Heart left ventricle (tissue), 16 donors: ENCODE data around the gene SLC25A3. TPM values are rescaled to one million over a fixed set of nuclear protein-coding genes. Genes with fewer than 3 reads are reported as not detected.

ENCODE experiments used
- ATAC-seq, 4 donors: fragments of 200-7000 bp; cut with Tn5 transposase; one replicate each; pipeline ENCODE4 v1.9.1; 2020 to 2022; ENCODE audit warnings: moderate library complexity in 4 of 4, mild to moderate bottlenecking in 3 of 4, moderate number of reproducible peaks in 1 of 4
- DNase-seq, 5 donors: peaks; one replicate each; pipeline ENCODE4 v3.0.0-alpha.2; 2020
- H3K27ac ChIP-seq, 12 donors: fragments of 200-600 bp; sonication (generic) in 4 of 12; one replicate each; pipeline versions ENCODE4 v1.5.0 to v1.8.0; 2016 to 2022; ENCODE audit warnings: mild to moderate bottlenecking in 2 of 12
- H3K27me3 ChIP-seq, 9 donors: fragments of 200-600 bp; sonication (generic) in 2 of 9; one replicate each; pipeline versions ENCODE4 v1.5.1 to v1.8.0; 2016 to 2022; ENCODE audit warnings: mild to moderate bottlenecking in 3 of 9
- H3K36me3 ChIP-seq, 9 donors: fragments of 200-600 bp; sonication (generic) in 2 of 9; one replicate each; pipeline versions ENCODE4 v1.5.0 to v1.8.0; 2018 to 2022; ENCODE audit warnings: mild to moderate bottlenecking in 2 of 9
- H3K4me1 ChIP-seq, 12 donors: fragments of 200-600 bp; sonication (generic) in 4 of 12; one replicate each; pipeline versions ENCODE4 v1.5.0 to v1.8.0; 2016 to 2022; ENCODE audit warnings: mild to moderate bottlenecking in 3 of 12
- H3K4me3 ChIP-seq, 12 donors: fragments of 200-600 bp; sonication (generic) in 4 of 12; one replicate each; pipeline versions ENCODE4 v1.5.0 to v1.8.0; 2017 to 2022; ENCODE audit warnings: mild to moderate bottlenecking in 9 of 12, moderate library complexity in 4 of 12
- H3K9me3 ChIP-seq, 12 donors: fragments of 200-600 bp; sonication (generic) in 4 of 12; one replicate each; pipeline versions ENCODE4 v1.5.0 to v1.8.0; 2016 to 2022; ENCODE audit warnings: mild to moderate bottlenecking in 1 of 12
- POLR2A ChIP-seq, 2 donors: fragments of 450-650 bp; IDR thresholded peaks; one replicate each; pipeline ENCODE4 v1.6.1; 2017; ENCODE audit warnings: antibody characterized with exemption in 2 of 2, mild to moderate bottlenecking in 2 of 2, moderate library complexity in 2 of 2
- WGBS, 4 donors: extraction: QIAGEN DNeasy Blood & Tissue Kit in 2 of 4; methylation state at CpG; one replicate each; pipeline versions ENCODE4 v1.1.5 to v1.1.7; 2013 to 2018; 5-methylcytosine and 5-hydroxymethylcytosine counted together
- intact Hi-C, 10 donors: fragments of 100-400 bp; cut with DNase I; formaldehyde crosslinking; loops; one replicate each; pipeline versions ENCODE4 v1.11.1 to v1.14.2; 2022
- long read RNA-seq, 3 donors: library from polyadenylated mRNA; unstranded; transcript quantifications; one replicate each; pipeline ENCODE4 v2.0.0, GENCODE V29; 2020 to 2021
- polyA plus RNA-seq, 2 donors: library from polyadenylated mRNA; stranded (reverse); fragments of 200-250 nt; gene quantifications; one replicate each; pipeline ENCODE4 v1.2.3, GENCODE V29; 2013
- total RNA-seq, 9 donors: library from RNA; depleted of rRNA in 2 of 9; stranded (reverse); fragments of >200 nt in 2 of 9; fragmentation: NEBNext Ultra II Directional in 3 of 9; extraction: Animal tissue kit (Norgen Biotek cat#: 25700) in 3 of 9; gene quantifications; one replicate each; pipeline versions ENCODE4 v1.1.0 to v1.2.4, GENCODE V29; 2016 to 2023
- TF ChIP-seq, protein P1 (sequence below), 12 donors: fragments of 200-600 bp; sonication (generic) in 4 of 12; IDR thresholded peaks; one replicate each; pipeline versions ENCODE4 v1.5.0 to v1.8.0; 2018 to 2022; ENCODE audit warnings: antibody characterized with exemption in 12 of 12, mild to moderate bottlenecking in 5 of 12
- donor health status: ischemic (EF 13 %, LVEDD 7.1; RV severe dilation, severe dysfunction).
- donor health status: healthy with polysubstance abuse.
- donor health status: DM: no; HTN: yes; CAD: no.
- donor health status: DM: no; HTN: no; CAD: no.
- donor health status: ischemic (EF 25% LVEDD 6.9; RV normal size, moderate dysfunction).
- donor health status: ischemic (EF 25% LVEDD 5.7; RV mildly dilated, moderate dysfunction).
- donor health status: healthy.
- donor health status: DM: yes; HTN: yes; CAD: no.
- donor health status: ischemic (EF 35%, LVEDD 5.7; RV mildly dilated, moderate dysfunction).
- donor health status: nonischemic (EF 11% LVEDD 7.7; RV severe dilation, severe dysfunction).
- donor health status: DM: yes; HTN: yes; CAD: no.
- donor health status: PGD.
- donor health status: ischemic (EF 29% LVEDD 5.4; RV normal size, mild dysfunction).
- donor health status: nonischemic (EF 23%, LVEDD 6.1; RV moderate dilation, normal function).

The SLC25A3 gene
- total RNA-seq: 1,000 to 10,000 TPM in 8 of 9 donors, 100 to 1,000 TPM in 1; 852 to 2,779 (median 1,586) TPM
- polyA plus RNA-seq: 1,000 to 10,000 TPM; 1,296 to 1,376 TPM
- long read RNA-seq, donor 1, full-length matches to known transcripts: 1,144 of 1,284 reads
- long read RNA-seq, donor 1, partial matches to known transcripts: 122 of 1,284 reads
- long read RNA-seq, donor 1, other reads (novel, unspliced or antisense): 18 of 1,284 reads
- long read RNA-seq, donor 2, full-length matches to known transcripts: 5,986 of 6,576 reads
- long read RNA-seq, donor 2, partial matches to known transcripts: 483 of 6,576 reads
- long read RNA-seq, donor 2, other reads (novel, unspliced or antisense): 107 of 6,576 reads
- long read RNA-seq, donor 3, full-length matches to known transcripts: 528 of 635 reads
- long read RNA-seq, donor 3, partial matches to known transcripts: 94 of 635 reads
- long read RNA-seq, donor 3, other reads (novel, unspliced or antisense): 13 of 635 reads

DNA sequence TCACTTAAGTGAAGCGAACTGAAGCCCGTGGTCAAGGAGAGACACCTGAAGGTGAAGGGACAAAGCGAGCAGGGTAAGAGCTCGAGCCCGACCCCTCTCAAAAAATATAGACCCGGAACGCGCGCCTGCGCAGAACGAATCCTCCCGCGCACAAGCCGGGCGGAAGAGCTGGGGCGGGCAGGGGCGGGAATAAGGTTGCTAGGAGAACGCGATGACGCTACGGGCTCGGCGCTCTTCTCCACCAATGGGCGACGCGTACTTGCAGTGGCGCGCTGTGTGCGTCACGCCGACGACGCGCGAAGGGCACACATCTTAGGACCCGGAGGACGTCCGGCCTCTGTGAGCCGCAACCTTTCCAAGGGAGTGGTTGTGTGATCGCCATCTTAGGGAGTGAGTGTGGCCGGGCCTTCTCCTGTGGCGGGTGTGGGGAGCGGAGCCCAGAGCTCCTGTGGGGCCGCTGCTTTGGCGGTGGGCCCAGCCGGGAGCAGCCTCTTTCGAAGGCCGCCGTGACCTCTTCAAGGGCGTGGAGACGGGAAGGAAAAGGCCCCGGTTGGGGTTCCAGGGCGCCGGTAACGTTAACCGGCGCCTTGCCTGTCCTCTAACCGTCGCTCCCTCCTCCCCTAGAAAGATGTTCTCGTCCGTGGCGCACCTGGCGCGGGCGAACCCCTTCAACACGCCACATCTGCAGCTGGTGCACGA lies at the start of gene SLC25A3:
TSS of gene SLC25A3 (plus strand) at position 336 of the 699 bp plus-strand sequence. CDS start at position 629, 293 bp downstream.
- Histone ChIP-seq H3K9me3 (no peaks in the 10 kb centered on the region), H3K36me3 (peaks cover 0 to 33% (median 31%) of the 10 kb centered on the region in 9 donors), H3K4me3 (peak within 1 kb of the TSS; percentile 58 to 98 (median 90)), H3K4me1 (peaks cover 0 to 36% (median 23%) of the 10 kb centered on the region in 12 donors), H3K27ac (peak within 1 kb of the TSS; percentile 97 to 100 (median 99)), H3K27me3 (no peaks in the 10 kb centered on the region)
- intact Hi-C loops: loop anchor here in 9 of 10 donors (1.0 to 10.0 kb wide), 7 partner anchors 51 to 91 kb away; partner anchors contain the start of genes APAF1 (in 8 of the 9), IKBIP (in 6 of the 9) and TMPO (in 1 of the 9)
- DNase-seq: peak; percentile 97 to 99 (median 98)
- WGBS, 4 donors: 0% methylated on average over 55 to 67 of the region's 67 CpGs
- ATAC-seq: peak; percentile 99
- TF ChIP-seq, protein P1, sequence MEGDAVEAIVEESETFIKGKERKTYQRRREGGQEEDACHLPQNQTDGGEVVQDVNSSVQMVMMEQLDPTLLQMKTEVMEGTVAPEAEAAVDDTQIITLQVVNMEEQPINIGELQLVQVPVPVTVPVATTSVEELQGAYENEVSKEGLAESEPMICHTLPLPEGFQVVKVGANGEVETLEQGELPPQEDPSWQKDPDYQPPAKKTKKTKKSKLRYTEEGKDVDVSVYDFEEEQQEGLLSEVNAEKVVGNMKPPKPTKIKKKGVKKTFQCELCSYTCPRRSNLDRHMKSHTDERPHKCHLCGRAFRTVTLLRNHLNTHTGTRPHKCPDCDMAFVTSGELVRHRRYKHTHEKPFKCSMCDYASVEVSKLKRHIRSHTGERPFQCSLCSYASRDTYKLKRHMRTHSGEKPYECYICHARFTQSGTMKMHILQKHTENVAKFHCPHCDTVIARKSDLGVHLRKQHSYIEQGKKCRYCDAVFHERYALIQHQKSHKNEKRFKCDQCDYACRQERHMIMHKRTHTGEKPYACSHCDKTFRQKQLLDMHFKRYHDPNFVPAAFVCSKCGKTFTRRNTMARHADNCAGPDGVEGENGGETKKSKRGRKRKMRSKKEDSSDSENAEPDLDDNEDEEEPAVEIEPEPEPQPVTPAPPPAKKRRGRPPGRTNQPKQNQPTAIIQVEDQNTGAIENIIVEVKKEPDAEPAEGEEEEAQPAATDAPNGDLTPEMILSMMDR (IDR thresholded peaks at IDR 0.05): no peak
- TF ChIP-seq POLR2A (IDR thresholded peaks at IDR 0.05): peak; percentile 81 to 99

DNA sequence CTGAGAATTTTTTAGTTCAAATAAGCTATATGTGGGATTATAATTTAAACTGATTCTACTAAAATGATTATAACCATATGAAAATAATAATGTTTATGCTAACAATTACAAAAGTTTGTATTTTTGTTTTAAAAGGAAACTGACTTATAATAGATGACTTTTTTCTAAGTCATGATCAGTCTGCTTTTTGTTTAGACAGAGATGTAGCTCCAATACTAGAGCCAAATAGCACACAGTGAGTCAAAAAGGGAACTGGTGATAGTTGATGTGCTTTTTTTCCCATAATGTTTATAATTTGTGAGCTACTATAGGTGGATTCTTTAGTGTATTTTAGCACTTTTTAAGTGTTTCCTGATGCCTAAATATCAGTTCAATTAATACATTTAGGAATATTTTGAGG lies 49.8 kb upstream of the SLC25A3 start:
- no peak for ATAC-seq
- Histone ChIP-seq H3K4me3 (no peak overlapping the region), H3K36me3 (peaks cover 0 to 92% (median 63%) of the 10 kb centered on the region in 9 donors), H3K4me1 (no peaks in the 10 kb centered on the region), H3K27me3 (no peaks in the 10 kb centered on the region), H3K27ac (no peak overlapping the region), H3K9me3 (no peaks in the 10 kb centered on the region)
- no peak for TF ChIP-seq POLR2A (IDR thresholded peaks at IDR 0.05)
- TF ChIP-seq, protein P1 (IDR thresholded peaks at IDR 0.05): no peak
- no peak for DNase-seq
- intact Hi-C loops: no loop called here

DNA sequence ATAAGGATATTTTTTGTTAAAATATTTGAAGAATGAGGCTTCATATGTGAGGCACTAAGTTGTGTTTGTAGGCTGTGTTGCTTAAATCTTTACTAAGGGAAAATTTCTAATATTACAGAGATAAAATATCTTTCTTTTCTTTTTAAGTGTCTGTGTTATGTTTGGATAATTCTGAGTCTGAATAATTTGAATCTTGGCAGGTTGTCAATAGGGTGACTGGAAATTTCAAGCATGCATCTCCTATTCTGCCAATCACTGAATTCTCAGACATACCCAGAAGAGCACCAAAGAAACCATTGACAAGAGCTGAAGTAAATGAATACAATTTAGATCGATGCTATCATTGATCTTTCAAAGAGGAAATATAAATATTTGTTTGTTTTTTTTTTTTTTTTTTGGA lies 48.7 kb upstream of the SLC25A3 start:
- no peaks in the 10 kb centered on the region for H3K9me3 ChIP-seq
- no peak for TF ChIP-seq POLR2A (IDR thresholded peaks at IDR 0.05)
- TF ChIP-seq, protein P1 (IDR thresholded peaks at IDR 0.05): no peak
- no peaks in the 10 kb centered on the region for H3K27me3 ChIP-seq
- peaks cover 0 to 92% (median 72%) of the 10 kb centered on the region in 9 donors for H3K36me3 ChIP-seq
- H3K4me1 ChIP-seq: no peaks in the 10 kb centered on the region
- DNase-seq: no peak
- H3K4me3 ChIP-seq: no peak overlapping the region
- 89 to 96% (median 95%) methylated on average over 1 of the region's 1 CpG for WGBS, 4 donors
- ATAC-seq: no peak
- intact Hi-C loops: no loop called here
- no peak overlapping the region for H3K27ac ChIP-seq
